Measurements from ENCODE around the gene NMNAT1. TPM values are rescaled to one million over a fixed set of nuclear protein-coding genes. Genes with fewer than 3 reads are reported as not detected.

Gene NMNAT1
- total and polyA plus RNA-seq, 11 donors = 11.0 to 24.2 (median 16.8) TPM

DNA sequence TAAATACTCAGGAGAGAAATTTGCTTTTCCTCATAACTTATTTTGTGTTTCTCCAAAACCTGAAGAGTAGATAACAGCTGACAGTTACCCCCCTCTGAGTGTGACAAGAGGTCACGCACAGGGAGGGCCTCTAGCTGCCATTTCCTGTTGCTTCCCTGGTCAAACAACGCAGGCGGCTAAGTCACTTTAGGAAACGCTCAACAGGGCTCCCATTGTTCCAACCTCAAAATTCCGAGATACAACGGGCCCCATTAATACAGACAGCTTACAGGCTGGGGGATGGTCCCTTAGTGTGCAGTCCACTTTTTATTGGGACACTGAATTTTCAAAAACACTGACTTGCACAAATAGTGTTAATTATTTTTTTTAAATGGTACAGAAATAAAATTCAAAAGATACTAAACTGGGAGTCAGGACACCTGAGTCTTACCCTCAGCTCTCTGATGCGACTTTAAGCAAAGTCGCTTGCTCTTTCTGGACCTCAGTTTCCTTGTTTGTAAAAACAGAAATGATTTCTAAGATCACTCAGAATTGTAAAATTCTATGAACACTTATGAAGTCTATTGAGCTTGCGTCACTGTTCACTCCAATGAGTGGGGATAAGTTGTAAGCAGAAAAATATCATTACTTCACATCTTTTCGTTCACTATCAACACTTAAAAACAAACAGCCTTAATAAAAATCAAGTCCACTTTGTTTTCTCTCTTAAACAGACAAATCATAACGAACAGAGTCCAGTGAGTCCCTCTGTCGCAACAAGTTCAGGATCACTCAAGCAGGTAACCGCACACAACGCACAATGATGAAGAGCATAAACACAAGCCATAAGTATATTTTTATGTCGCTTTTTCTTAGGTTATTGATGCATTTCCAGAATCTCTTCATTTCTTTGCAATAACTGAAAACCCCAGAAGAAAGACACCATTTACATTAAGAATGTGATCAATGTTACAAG, 13.6 kb upstream of the NMNAT1 start:
- intact Hi-C loops (cut with DNase I) = loop anchor here in 1 of 10 donors (10.0 kb wide), 1 partner anchor 55 kb away; no protein-coding TSS in a partner anchor
- H3K27ac ChIP-seq = peak overlapping the region in 7 of 12 donors; percentile 6 to 50 (median 14)
- peaks cover 0 to 5% (median 0%) of the 10 kb centered on the region in 12 donors for H3K4me1 ChIP-seq
- no peak overlapping the region for H3K4me3 ChIP-seq
- H3K9me3 ChIP-seq = no peaks in the 10 kb centered on the region
- ATAC-seq (peak in 1 of 4 donors; percentile 78), DNase-seq (no peak)
- peaks cover 0 to 86% (median 55%) of the 10 kb centered on the region in 9 donors for H3K36me3 ChIP-seq
- H3K27me3 ChIP-seq = no peaks in the 10 kb centered on the region
- TF ChIP-seq POLR2A (IDR thresholded peaks at IDR 0.05) (no peak), CTCF (IDR thresholded peaks at IDR 0.05) (no peak)
- 66 to 77% (median 69%) methylated on average over 15 of the region's 15 CpGs for WGBS, 4 donors

- WGBS, 4 donors = 0 to 2% (median 1%) methylated on average over 14 of the region's 14 CpGs
- peaks cover 4 to 30% (median 17%) of the 10 kb centered on the region in 12 donors for H3K4me1 ChIP-seq
- peaks cover 0 to 40% (median 22%) of the 10 kb centered on the region in 9 donors for H3K36me3 ChIP-seq
- peak in 2 of 4 donors; percentile 26 to 27 for ATAC-seq
- peak overlapping the region; percentile 66 to 96 (median 80) for H3K4me3 ChIP-seq
- H3K27ac ChIP-seq = peak overlapping the region; percentile 56 to 94 (median 90)
- DNase-seq = no peak
- TF ChIP-seq POLR2A (IDR thresholded peaks at IDR 0.05) = no peak
- TF ChIP-seq CTCF (IDR thresholded peaks at IDR 0.05) = peak; percentile 18 to 56 (median 32)
- intact Hi-C loops (cut with DNase I) = loop anchor here in 5 of 10 donors (1.0 to 10.0 kb wide), 7 partner anchors 32 to 482 kb away; partner anchors contain the start of genes UBE4B (in 2 of the 5) and CTNNBIP1 (in 1 of the 5)
- H3K27me3 ChIP-seq = no peaks in the 10 kb centered on the region
- no peaks in the 10 kb centered on the region for H3K9me3 ChIP-seq
Observed at GRCh38 chr1:9942399-9942938, 806 bp upstream of the NMNAT1 start.

DNA sequence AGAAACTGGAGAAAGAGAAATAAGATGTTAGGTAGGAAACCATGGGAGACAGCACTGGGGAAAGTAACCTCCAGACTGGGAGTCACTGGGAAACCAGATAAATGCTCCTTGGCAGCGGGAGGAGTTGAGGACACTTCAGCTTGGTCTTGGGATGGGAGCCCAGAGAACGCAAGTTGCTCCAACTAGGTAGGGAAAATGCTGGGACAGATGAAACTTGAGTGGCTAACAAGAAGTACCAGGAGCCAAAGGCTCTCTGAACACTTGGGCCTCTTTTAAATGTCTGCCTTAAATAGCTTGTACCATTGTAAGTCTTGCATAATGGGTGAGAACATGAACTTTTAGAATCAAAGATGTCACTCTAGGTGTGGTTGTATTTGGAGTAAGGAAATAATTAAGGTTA, 3.0 kb downstream of the NMNAT1 start:
- Histone ChIP-seq H3K36me3 (peaks cover 0 to 17% (median 7%) of the 10 kb centered on the region in 9 donors), H3K4me1 (peaks cover 4 to 45% (median 23%) of the 10 kb centered on the region in 12 donors), H3K9me3 (no peaks in the 10 kb centered on the region), H3K4me3 (no peak overlapping the region), H3K27me3 (no peaks in the 10 kb centered on the region), H3K27ac (no peak overlapping the region)
- intact Hi-C loops (cut with DNase I) = loop anchor here in 3 of 10 donors (5.0 to 10.0 kb wide), 4 partner anchors 58 to 478 kb away; partner anchors contain the start of gene UBE4B (in 1 of the 3)
- WGBS, 4 donors = 86 to 96% (median 92%) methylated on average over 2 of the region's 2 CpGs
- TF ChIP-seq POLR2A (IDR thresholded peaks at IDR 0.05) (no peak), CTCF (IDR thresholded peaks at IDR 0.05) (no peak)
- ATAC-seq (no peak), DNase-seq (no peak)

- ATAC-seq = no peak
- TF ChIP-seq CTCF (IDR thresholded peaks at IDR 0.05) (no peak), POLR2A (IDR thresholded peaks at IDR 0.05) (no peak)
Observed at GRCh38 chr1:9957726-9958125, 14.5 kb downstream of the NMNAT1 start.

More at GRCh38 chr1:9957726-9958125, 14.5 kb downstream of the NMNAT1 start:
- WGBS, 4 donors = 60 to 76% (median 70%) methylated on average over 8 of the region's 8 CpGs
- H3K4me1 ChIP-seq = peaks cover 0 to 8% (median 0%) of the 10 kb centered on the region in 12 donors
- DNase-seq = no peak
- H3K4me3 ChIP-seq = no peak overlapping the region
- H3K27ac ChIP-seq = no peak overlapping the region
- intact Hi-C loops (cut with DNase I) = loop anchor here in 4 of 10 donors (10.0 kb wide), 4 partner anchors 47 to 377 kb away; no protein-coding TSS in a partner anchor
- peaks cover 0 to 5% (median 0%) of the 10 kb centered on the region in 9 donors for H3K36me3 ChIP-seq
- H3K9me3 ChIP-seq = no peaks in the 10 kb centered on the region
- H3K27me3 ChIP-seq = no peaks in the 10 kb centered on the region

Data from heart left ventricle (tissue), 16 donors.